DMS53 treated with DMSO at 0.1 percent for 48 hours (cell line): ENCODE measurements around the gene ACSF3.
"Not testable (repeated sequence)": the region's sequence is repeated elsewhere in the genome, so short reads cannot be mapped to it uniquely, and the experiment has no call there.

ENCODE experiments used
- DNase-seq: peaks from one replicate; lab custom pipeline; 2025; ENCODE audit not compliant: unreplicated experiment; lab: John Stamatoyannopoulos, UW

The ACSF3 gene

GRCh38 chr16:89187032-89187769 lies 93.5 kb downstream of the ACSF3 start:
- DNase-seq, result no peak

GRCh38 chr16:89187770-89188392 lies 94.2 kb downstream of the ACSF3 start:
- DNase-seq, result no peak

- not testable (repeated sequence) for DNase-seq
Measured at GRCh38 chr16:89188471-89189357, 95.1 kb downstream of the ACSF3 start.

- no peak for DNase-seq
Measured at GRCh38 chr16:89189358-89190025, 95.8 kb downstream of the ACSF3 start.

- DNase-seq, result no peak
Measured at GRCh38 chr16:89190150-89190958, 96.7 kb downstream of the ACSF3 start.

- no peak for DNase-seq
Measured at GRCh38 chr16:89191033-89191900, 97.6 kb downstream of the ACSF3 start.

GRCh38 chr16:89191901-89192185 lies 98.2 kb downstream of the ACSF3 start:
- no peak for DNase-seq

- DNase-seq, result not testable (repeated sequence)
Measured at GRCh38 chr16:89192186-89192955, 98.7 kb downstream of the ACSF3 start.

GRCh38 chr16:89192956-89193575 lies 99.4 kb downstream of the ACSF3 start:
- DNase-seq, result no peak

- no peak for DNase-seq
Measured at GRCh38 chr16:89193576-89194293, 100.1 kb downstream of the ACSF3 start.

- DNase-seq, result no peak
Measured at GRCh38 chr16:89194340-89195311, 101.0 kb downstream of the ACSF3 start.

- DNase-seq, result no peak
Measured at GRCh38 chr16:89195521-89196171, 102.0 kb downstream of the ACSF3 start.

GRCh38 chr16:89197033-89197632 lies 103.5 kb downstream of the ACSF3 start:
- no peak for DNase-seq

GRCh38 chr16:89197633-89198416 lies 104.2 kb downstream of the ACSF3 start:
- no peak for DNase-seq
